T-helper 1 cell treated with Interleukin-12 subunit alpha and Interleukin-12 subunit beta and Interleukin-4 antibody, amounts not matched to agents 30 ng/mL and 1 ng/mL, for 36 hours (primary cell): Measurements from ENCODE around the gene TMEM178B. TPM values are rescaled to one million over a fixed set of nuclear protein-coding genes. Genes with fewer than 3 reads are reported as not detected.
"Not testable (repeated sequence)": the region's sequence is repeated elsewhere in the genome, so short reads cannot be mapped to it uniquely, and the experiment has no call there.

Experiments
- intact Hi-C: fragments of 100-400 bp; cut with micrococcal nuclease; formaldehyde crosslinking; loops from one replicate; pipeline ENCODE4 v1.15.1; 2024
- total RNA-seq: library from RNA; stranded (reverse); gene quantifications from 2 replicates; pipeline ENCODE4 v1.2.3, GENCODE V29; 2022

TMEM178B gene
- total RNA-seq, 1 donor from 2014 or later: 6.5 TPM

- intact Hi-C loops: no loop called here
Measured at GRCh38 chr7:141132671-141133070, 58.8 kb downstream of the TMEM178B start.

- intact Hi-C loops: no loop called here
Measured at GRCh38 chr7:141133646-141134045, 59.8 kb downstream of the TMEM178B start.

DNA sequence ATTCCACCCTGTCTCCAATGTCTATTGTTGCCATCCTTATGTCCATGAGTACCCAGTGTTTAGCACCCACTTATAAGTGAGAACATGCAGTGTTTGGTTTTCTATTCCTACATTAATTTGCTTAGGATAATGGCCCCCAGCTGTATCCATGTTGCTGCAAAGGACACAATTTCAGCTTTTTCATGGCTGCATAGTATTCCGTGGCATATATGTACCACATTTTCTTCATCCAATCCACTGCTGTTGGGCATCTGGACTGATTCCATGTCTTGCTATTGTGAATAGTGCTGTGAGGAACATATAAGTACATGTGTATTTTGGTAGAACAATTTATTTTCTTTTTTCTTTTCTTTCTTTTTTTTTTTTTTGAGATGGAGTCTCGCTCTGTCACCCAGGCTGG, 68.2 kb downstream of the TMEM178B start:
- intact Hi-C loops: no loop called here

DNA sequence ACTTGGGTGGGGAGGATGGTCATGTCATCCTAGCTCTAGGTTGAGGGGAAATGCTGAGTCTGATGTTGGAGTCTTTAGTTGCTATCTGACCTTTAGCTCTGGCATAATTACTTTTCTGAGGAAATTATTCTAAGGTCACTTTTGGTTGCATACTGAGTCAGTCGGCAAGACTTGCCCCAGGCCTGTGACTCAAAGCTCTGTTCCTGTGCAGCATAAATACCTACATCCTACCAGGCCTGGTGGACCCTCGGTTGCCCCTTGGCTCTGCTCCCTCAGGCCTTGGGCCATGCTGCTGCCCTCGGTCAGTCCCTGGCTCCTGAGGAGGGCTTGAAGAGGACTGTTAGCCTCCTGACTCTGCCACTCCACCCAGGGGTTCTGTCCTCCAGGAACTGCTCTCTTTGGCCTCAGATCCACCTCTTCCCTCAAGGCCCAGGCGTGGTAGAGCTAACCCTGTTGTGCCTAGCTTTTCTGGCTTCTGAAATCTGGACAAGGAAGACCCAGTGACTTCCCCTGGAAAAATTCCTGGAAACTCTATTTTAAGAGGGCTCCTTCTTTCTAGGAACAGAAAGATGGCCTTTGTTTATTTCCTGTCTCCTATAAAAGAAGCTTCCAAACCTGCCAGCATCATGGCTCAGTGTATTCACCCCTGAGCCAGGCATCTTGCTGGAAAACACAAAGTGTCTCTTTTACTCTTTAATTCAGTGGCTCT, 71.2 kb downstream of the TMEM178B start:
- intact Hi-C loops: no loop called here

DNA sequence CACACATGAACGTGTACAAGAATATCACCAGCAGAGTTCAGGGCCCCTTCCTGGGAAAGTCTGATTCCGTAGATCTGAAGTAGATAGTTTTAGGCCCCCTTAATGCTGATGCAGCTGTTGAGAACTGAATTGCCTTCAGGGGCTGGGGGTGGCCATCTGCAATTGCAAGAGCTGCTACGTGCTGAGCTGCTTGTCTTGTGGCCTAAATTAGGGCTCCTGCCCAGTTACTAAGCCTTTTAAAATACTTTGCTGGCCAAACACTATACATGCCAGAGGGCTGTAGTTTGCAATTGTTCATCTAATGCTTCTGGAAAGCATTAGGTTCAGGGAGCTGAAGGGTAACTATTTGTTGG, 71.7 kb downstream of the TMEM178B start:
- intact Hi-C loops: no loop called here

GRCh38 chr7:141147482-141147881, 73.6 kb downstream of the TMEM178B start:
- intact Hi-C loops: no loop called here

GRCh38 chr7:141150465-141150864, 76.6 kb downstream of the TMEM178B start:
- intact Hi-C loops: no loop called here

DNA sequence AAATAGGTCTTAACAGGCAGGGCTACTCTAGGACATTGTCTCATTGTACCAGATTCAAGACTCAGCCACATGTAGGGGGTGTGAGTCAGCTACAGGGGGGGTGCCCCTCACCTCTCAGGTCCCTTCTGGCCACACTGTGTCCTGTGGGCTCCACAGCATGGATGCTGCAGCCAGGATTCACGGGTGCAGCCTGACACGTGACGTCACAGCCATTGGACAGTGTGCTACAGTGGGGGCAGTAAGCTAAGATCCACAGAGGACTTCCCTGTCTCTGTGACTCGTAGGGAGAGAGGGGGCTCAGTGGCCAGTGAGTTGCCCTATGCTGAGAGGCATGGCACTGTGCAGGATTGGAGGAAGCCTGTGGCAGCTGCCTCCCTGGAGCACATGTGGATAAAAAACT, 77.9 kb downstream of the TMEM178B start:
- intact Hi-C loops: no loop called here

- intact Hi-C loops: no loop called here
Measured at GRCh38 chr7:141153231-141153630, 79.4 kb downstream of the TMEM178B start.

DNA sequence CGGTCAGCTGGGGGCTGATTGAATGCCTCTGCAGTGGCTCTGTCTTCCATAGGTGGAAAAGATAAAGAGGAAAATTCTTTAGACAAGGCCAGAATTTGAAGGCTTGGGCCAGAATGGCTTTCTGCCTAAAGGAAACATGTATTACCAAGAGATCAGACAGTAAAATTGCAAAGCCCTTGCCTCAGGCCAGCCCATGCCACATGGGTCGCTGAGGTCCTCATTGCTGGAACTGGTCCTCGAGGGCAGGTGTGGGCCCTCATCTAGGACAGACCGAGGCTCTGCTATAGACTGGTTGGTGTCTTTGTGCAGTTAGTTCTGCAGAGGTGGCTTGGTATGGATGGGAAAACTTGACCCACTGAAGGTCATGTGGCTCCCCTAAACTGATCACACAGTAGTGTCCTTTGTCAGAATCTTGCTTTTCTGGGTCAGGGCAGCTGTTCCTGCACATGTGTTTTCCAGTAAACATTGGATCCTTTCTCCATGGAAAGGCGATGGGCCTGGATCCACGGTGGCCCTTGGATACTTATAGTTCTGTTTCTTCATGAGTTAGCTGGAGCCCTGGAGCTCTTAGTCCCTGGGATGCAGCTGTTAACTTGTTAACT, 80.4 kb downstream of the TMEM178B start:
- intact Hi-C loops: no loop called here

DNA sequence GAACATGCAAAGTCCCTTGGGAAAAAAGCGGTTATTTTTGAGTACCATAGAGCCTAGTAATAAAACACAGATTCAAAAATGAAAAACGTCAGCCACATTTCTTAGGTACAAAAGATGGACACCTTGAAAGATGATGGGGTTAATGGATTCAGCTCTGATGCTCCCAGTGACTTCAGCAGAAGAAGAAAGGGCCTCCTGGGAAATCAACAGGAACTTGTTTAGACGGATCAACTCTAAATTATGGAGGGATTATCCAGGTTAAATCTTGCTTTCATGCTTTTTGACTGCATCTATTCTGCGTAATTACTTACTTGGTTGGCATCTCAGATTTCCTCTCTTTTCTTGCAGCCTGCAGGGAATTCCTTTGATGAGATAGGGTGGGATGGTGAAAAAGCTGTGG, 82.5 kb downstream of the TMEM178B start:
- intact Hi-C loops: no loop called here

DNA sequence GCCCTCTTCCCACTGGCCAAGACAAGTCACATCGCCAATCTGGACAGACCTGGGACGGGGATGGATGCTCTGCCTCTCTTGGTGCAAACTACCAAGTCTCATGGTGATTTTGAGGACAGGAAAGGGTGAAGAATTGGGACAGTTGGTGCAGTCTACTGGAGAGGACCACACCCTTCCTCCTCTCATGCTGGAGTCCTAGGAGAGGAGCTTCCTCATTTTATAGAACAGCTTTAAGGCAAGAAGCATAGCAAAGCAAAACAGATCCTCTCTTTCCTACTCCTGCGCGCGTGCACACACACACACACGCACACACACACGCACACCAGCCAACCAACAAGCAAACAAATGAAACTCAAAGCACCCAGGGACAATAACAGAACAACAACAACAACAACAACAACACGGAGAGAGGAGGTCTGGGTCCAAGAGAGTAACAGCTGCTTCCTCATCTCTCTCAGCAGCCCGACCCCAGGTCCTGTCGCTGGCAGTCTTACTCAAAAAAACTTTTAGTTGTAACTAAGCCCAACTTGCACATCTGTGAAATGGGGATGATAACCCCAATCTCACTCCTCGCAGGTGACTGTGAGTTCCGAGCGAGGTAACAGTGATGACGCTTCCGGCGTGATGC, 83.4 kb downstream of the TMEM178B start:
- intact Hi-C loops: no loop called here

GRCh38 chr7:141158561-141158960, 84.7 kb downstream of the TMEM178B start:
- intact Hi-C loops: no loop called here

- intact Hi-C loops: no loop called here
Measured at GRCh38 chr7:141160246-141160860, 86.5 kb downstream of the TMEM178B start.

GRCh38 chr7:141161550-141162535, 88.0 kb downstream of the TMEM178B start:
- intact Hi-C loops: no loop called here

DNA sequence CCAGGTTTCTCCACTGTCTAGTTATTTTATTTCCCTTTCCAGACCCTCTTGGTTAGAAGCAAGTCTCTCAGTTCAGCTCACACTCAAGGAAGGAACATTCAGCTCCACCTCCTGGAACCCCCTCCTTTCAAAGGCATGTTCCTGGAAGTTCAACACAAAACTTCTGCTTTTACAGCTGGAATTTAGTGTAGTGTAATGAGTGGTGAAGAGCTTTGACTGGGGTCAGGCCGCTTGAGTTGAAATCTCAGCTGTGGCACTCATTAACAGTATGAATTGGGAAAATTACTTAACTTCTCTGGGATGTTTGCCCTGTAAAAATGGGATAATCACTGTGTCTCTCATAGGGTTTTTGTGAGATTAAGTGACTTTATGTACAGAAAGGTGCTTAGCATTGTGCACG, 91.7 kb downstream of the TMEM178B start:
- intact Hi-C loops: no loop called here

DNA sequence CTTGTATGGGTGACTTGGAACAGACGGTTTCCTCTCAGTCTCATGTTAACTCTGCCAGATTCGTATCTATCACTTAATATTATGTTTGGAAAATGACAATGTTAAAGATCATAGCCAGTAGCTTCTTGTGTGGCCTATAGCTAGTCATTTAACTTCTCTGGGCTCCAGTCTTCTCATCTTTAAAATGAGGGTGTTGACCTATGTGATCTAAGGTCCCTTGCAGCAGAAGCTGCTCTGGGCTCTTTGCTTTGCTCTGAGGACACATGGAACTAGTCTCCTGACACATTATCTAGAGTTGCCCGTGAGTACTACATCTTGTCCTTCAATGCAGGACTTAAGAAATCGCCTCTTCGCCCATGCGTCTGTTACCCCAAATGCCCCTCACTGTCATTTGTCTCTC, 93.1 kb downstream of the TMEM178B start:
- intact Hi-C loops: no loop called here

- intact Hi-C loops: no loop called here
Measured at GRCh38 chr7:141167381-141167964, 93.6 kb downstream of the TMEM178B start.

DNA sequence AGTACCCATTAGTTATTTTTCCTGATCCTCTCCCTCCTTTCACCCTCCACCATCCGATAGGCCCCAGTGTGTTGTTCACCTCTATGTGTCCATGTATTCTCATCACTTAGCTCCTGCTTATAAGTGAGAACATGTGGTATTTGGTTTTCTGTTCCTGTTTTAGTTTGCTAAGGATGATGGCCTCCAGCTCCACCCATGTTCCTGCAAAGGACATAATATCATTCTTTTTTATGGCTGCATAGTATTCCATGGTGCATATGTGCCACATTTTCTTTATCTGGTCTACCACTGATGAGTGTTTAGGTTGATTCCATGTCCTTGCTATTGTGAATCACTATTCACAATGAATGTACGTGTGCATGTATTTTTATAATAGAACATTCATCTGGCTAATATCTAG, 95.3 kb downstream of the TMEM178B start:
- intact Hi-C loops: not testable (repeated sequence)

- intact Hi-C loops: not testable (repeated sequence)
Measured at GRCh38 chr7:141175728-141176127, 101.9 kb downstream of the TMEM178B start.

GRCh38 chr7:141177120-141177519, 103.3 kb downstream of the TMEM178B start:
- intact Hi-C loops: not testable (repeated sequence)
